GM18498 (cell line): ENCODE measurements around the gene SIM2.

ENCODE experiments used
- ATAC-seq: cut with Tn5 transposase; IDR thresholded peaks from one replicate; pipeline ENCODE4 v1.9.1; 2021; ENCODE audit warnings: mild to moderate bottlenecking, moderate library complexity; ENCODE audit not compliant: unreplicated experiment

Gene SIM2

GRCh38 chr21:36700295-36700970, 1.5 kb downstream of the SIM2 start:
- no peak for ATAC-seq

- ATAC-seq: no peak
Observed at GRCh38 chr21:36700971-36701755, 2.2 kb downstream of the SIM2 start.

GRCh38 chr21:36701756-36702621, 3.1 kb downstream of the SIM2 start:
- no peak for ATAC-seq

GRCh38 chr21:36702622-36702968, 3.7 kb downstream of the SIM2 start:
- ATAC-seq: no peak

- no peak for ATAC-seq
Observed at GRCh38 chr21:36703123-36703522, 4.2 kb downstream of the SIM2 start.

- ATAC-seq: no peak
Observed at GRCh38 chr21:36703626-36704280, 4.8 kb downstream of the SIM2 start.

GRCh38 chr21:36704281-36704957, 5.5 kb downstream of the SIM2 start:
- no peak for ATAC-seq

GRCh38 chr21:36704958-36705678, 6.2 kb downstream of the SIM2 start:
- ATAC-seq: no peak

- no peak for ATAC-seq
Observed at GRCh38 chr21:36705679-36706481, 7.0 kb downstream of the SIM2 start.

- no peak for ATAC-seq
Observed at GRCh38 chr21:36706482-36706852, 7.6 kb downstream of the SIM2 start.

- ATAC-seq: no peak
Observed at GRCh38 chr21:36706951-36707762, 8.2 kb downstream of the SIM2 start.

GRCh38 chr21:36707763-36708285, 8.9 kb downstream of the SIM2 start:
- no peak for ATAC-seq

GRCh38 chr21:36708286-36709029, 9.5 kb downstream of the SIM2 start:
- ATAC-seq: no peak

- ATAC-seq: no peak
Observed at GRCh38 chr21:36709030-36709867, 10.3 kb downstream of the SIM2 start.

GRCh38 chr21:36709868-36710728, 11.2 kb downstream of the SIM2 start:
- ATAC-seq: no peak

- ATAC-seq: no peak
Observed at GRCh38 chr21:36710729-36711048, 11.8 kb downstream of the SIM2 start.
